IPS DF 4.7 (cell line): ENCODE results near the gene ZBTB22.
A peak's percentile ranks its signal among the peaks of the same experiment; 100 is the strongest.
"Not testable (repeated sequence)": the region's sequence is repeated elsewhere in the genome, so short reads cannot be mapped to it uniquely, and the experiment has no call there.

Experiments
- DNase-seq: peaks from one replicate; pipeline ENCODE4 v3.0.0-alpha.2; 2013; ENCODE audit warnings: low spot score; ENCODE audit errors: extremely low read depth

Gene ZBTB22

GRCh38 chr6:33279971-33280511 is 37.5 kb downstream of the ZBTB22 start:
- no peak for DNase-seq

GRCh38 chr6:33279257-33279695 is 38.3 kb downstream of the ZBTB22 start:
- DNase-seq: no peak

DNA sequence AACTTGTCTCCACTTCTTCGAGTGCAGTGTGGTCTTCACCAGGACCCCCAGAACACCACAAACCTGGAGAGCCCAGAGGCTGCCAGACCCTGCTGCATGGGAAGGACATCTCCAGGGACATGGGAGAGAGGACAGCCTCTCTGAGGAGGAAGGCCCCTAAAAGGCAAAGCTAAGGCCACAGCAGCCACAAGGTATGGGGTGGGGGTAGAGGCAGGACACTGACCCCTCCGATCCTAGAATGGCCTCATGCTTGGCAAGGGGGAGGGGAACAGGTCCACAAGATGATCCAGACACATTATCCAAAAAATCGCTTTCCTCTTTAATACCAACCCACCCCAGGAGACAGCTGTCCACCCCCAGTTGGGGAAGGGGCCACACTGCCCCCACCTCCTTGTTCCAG is 38.7 kb downstream of the ZBTB22 start:
- no peak for DNase-seq

DNA sequence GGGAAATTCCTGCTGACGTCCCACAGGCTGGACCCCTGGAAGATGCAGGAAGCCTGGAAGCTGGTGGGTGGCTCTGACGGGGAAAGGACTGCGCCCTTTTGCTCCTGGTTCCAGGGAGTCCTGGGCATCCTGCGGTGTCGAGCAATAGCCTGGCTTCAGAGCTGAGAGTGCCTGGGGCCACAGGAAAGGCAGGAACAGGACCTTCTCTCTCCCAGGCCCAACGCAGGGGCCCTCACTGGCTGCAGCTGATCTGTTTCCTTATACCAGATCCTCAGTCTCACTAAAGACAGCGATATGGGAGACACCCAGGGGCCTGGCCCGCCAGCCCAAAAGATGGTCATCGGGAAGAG is 39.2 kb downstream of the ZBTB22 start:
- no peak for DNase-seq

DNA sequence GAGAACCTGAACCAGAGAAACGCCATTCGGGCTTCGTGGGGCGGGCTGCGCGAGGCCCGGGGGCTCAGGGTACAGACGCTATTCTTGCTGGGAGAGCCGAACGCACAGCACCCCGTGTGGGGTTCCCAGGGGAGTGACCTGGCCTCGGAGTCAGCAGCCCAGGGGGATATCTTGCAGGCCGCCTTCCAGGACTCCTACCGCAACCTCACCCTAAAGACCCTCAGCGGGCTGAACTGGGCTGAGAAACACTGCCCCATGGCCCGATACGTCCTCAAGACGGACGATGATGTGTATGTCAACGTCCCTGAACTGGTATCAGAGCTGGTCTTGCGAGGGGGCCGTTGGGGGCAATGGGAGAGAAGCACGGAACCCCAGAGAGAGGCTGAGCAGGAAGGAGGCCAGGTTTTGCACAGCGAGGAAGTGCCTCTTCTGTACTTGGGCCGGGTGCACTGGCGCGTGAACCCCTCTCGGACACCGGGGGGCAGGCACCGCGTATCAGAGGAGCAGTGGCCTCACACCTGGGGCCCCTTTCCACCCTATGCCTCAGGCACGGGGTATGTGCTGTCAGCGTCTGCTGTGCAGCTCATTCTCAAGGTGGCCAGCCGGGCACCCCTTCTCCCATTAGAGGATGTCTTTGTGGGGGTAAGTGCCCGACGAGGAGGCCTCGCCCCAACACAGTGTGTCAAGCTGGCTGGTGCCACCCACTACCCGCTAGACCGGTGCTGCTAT is 39.7 kb downstream of the ZBTB22 start:
- DNase-seq: no peak

GRCh38 chr6:33276864-33277662 is 40.5 kb downstream of the ZBTB22 start, which contains the start of gene B3GALT4:
Gene B3GALT4, plus strand, starts transcription at chr6:33277123. Its CDS starts 297 bp downstream, at chr6:33277420.
- no peak for DNase-seq

DNA sequence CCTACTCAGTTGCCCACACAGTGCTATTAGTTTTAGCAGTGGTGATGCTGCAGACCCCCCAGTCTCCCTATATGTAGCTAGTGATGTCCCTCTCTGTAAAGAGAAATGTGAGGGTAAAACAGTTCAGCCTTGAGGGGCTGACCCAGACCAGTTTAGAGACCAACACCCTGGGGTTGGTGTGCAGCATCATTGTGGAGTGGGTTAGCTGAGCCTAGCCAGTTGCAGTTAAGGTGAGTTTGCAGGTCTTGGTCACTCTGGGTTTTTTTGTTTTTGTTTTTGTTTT is 41.0 kb downstream of the ZBTB22 start:
- no peak for DNase-seq

DNA sequence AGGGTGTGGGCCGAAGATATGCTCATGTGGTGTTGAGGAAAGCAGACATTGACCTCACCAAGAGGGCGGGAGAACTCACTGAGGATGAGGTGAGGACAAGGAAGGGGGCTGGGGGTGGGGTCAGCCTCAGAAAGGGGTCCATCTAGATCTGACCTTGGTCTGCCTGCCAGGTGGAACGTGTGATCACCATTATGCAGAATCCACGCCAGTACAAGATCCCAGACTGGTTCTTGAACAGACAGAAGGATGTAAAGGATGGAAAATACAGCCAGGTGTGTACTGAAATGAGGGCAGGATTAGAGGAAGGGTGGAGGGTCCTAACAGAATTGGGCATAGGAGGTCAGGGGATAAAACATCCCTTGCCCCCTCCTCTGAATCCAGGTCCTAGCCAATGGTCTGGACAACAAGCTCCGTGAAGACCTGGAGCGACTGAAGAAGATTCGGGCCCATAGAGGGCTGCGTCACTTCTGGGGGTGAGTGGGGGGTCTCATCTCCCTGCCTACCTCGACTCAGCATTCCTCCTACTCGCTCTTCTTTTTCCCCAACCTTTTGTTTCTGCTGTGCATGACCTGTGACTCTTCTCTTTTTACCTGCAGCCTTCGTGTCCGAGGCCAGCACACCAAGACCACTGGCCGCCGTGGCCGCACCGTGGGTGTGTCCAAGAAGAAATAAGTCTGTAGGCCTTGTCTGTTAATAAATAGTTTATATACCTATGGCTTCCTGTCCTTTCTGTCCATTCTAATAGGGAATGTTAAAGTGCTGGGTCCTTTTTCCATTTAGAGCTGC is 41.6 kb downstream of the ZBTB22 start:
- DNase-seq: not testable (repeated sequence)

DNA sequence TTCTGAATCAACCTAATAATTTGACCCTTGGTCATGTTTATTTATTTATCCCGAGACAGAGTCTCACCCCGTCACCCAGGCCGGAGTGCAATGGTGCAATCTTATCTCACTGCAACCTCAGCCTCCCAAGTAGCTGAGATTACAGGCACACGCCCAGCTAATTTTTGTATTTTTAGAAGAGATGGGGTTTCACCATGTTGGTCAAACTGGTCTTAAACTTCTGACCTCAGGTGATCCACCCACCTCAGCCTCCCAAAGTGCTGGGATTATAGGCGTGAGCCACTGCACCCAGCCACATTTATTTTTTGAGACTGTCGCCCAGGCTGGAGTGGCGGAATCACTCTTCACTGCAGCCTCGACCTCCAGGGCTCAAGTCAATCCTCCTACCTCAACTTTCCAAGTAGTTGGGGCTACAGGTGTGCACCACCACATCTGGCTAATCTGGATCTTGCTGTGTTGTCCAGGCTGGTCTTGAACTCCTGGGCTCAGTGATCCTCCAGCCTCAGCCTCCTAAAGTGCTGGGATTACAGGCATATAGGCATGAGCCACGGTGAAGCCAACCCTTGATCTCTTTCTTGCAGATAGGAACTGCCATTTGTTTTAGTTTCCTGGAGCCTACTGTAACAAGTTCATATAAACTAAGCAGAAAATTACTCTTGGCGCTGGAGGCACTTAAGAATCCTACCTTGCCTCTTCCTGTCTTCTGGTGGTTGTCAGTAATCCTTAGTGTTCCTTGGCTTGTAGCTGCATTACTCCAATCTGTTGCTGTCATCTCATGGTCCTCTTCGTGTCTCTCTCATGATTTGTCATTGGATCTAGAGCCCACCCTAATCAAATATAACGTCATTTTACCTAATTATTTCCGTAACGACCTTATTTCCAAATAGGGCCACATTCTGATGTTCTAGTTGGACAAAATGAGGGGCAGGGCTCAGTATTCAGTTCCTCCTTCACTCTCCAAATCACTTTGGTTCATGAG is 43.3 kb downstream of the ZBTB22 start:
- no peak for DNase-seq

GRCh38 chr6:33273129-33273923 is 44.2 kb downstream of the ZBTB22 start:
- DNase-seq: no peak

DNA sequence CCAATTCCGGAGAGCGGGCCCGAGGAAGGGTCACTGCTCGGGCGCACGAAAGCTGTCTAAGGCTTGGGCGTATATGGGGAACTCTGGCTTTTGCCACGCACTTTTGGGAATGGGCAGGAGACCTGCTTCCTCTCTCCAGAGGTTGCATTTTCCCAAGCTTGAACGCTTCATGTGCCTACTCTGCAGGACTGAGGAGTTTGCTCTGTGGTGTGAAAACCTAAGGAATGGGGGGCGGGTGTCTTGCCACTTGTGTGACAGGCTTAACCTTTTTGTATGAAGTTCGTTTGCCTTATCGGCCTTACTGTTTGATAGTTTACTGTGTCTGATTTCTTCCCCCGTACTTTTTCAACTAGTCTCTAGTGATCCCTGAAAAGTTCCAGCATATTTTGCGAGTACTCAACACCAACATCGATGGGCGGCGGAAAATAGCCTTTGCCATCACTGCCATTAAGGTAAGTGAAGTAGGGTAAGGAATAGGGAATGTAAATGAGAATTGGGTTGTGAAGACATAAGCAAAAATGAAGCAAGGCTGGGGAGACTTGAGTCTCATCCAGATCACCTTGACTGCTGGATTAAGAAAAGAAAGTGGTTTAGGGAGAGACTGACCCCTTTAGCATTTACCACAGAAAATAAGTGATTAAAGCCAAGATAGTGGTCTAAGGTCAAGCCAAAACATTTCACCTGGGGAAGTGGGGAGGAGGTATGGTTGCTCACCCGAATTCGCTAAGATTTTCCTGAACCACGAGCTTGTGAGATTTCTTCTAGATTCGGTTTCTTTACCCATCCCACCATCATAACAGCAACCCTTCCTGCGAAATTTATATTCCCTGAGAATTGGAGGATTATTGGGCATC is 45.0 kb downstream of the ZBTB22 start:
- no peak for DNase-seq

DNA sequence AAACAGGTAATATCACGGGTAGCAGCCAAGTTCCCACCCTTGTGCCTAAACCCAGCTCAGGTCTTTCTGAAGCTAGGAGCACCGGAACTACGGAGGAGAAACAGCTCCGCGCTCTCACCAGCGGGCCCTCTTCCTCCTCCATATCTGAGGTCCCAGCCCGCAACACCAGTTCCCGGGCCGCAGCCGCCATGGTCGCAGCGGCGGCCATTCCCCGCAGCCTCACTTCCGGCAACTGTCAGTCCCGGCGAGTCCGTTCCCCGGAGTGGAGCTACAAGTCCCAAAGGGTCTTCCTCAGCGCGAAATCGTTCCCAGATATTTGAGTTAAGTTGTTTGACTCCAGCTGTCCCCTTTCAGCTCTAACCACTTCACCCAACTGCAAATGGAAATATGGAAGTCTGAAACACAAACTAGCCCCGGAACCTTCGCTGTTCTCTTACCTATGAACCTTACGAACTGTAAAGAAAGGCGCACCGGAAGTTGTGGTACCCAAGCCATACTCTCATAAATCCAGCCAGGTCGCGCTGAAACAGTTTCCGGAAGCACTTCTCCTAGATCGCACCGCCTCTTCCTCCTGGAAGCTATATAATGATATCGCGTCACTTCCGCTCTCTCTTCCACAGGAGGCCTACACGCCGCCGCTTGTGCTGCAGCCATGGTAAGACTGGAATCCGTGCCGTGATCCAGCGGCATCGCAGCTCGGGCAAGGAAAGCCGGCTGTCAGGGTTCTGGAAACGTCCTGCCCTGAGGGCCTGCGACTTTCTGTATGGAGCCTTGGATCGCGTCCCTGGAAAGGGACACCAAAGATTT is 45.9 kb downstream of the ZBTB22 start, which contains the start of the genes RPS18 and VPS52:
Gene RPS18, plus strand, starts transcription at position 608 of the 807 bp plus-strand sequence. Its CDS starts 45 bp downstream, at position 653.
Gene VPS52, minus strand, starts transcription at position 409 of the 807 bp plus-strand sequence. Its CDS starts 201 bp downstream, at position 208.
- DNase-seq: peak; percentile 98

DNA sequence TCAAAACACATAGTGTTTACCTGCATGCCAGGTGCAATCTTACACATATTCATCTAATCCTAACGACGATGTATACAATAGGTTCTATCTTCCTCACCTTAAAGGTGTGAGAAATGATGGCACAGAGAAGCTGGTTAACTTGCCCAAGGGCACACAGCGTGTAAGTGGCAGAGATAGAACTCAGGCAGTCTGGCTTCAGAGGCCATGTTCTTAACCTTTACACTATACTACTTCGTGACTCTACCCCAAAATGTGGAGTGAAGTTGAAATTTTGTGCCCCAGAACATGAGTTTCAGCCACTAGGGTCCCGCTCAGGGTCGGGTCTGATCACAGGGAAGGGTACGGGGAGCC is 46.5 kb downstream of the ZBTB22 start:
- no peak for DNase-seq
